ENCODE results near the gene FILIP1L. TPM values are rescaled to one million over a fixed set of nuclear protein-coding genes. Genes with fewer than 3 reads are reported as not detected.

Gene FILIP1L
- total and polyA plus RNA-seq, 2 of the 8 experiments (the other 6 are each of a cell fraction or from before 2014, with no cell fraction given): 0.06 to 0.09 TPM

- no peak for FAIRE-seq
- H3K27ac ChIP-seq (ENCODE audit: low read depth, low read length): no peak overlapping the region
- H3K4me2 ChIP-seq (ENCODE audit: insufficient read depth in 1 of 2, low read depth in 2 of 2, low read length in 2 of 2): no peak overlapping the region
- no peak overlapping the region for H3K4ac ChIP-seq (replicated peaks; ENCODE audit: insufficient read length, low read depth, low read length)
- H2AFZ ChIP-seq (ENCODE audit: low read length): no peak overlapping the region
- H3K18ac ChIP-seq (ENCODE audit: extremely low read depth, low read length): no peak overlapping the region
- H3K9me3 ChIP-seq (ENCODE audit: insufficient read depth in 2 of 2, low read depth in 1 of 2, low read length in 1 of 2): no peaks in the 10 kb centered on the region
- H3K36me3 ChIP-seq (ENCODE audit: control insufficient read depth in 2 of 4, insufficient read depth in 4 of 4, low read length in 3 of 4): no peaks in the 10 kb centered on the region
- H2BK120ac ChIP-seq (replicated peaks; ENCODE audit: low read depth, low read length): no peak overlapping the region
- H4K8ac ChIP-seq (ENCODE audit: extremely low read depth, insufficient read depth, low read length): no peak overlapping the region
- H3K4me3 ChIP-seq (ENCODE audit: extremely low read depth in 1 of 4, insufficient read depth in 2 of 4, low read depth in 3 of 4, low read length in 4 of 4): no peak overlapping the region
- H3K56ac ChIP-seq (replicated peaks; ENCODE audit: insufficient read length, low read depth, low read length): no peak overlapping the region
- H3K23ac ChIP-seq (ENCODE audit: insufficient read length): no peak overlapping the region
- H3K9ac ChIP-seq (replicated peaks in 1 of 4; ENCODE audit: extremely low read depth in 1 of 4, low read depth in 3 of 4, low read length in 3 of 4): no peak overlapping the region
- no peak for DNase-seq (ENCODE audit: low read depth in 1 of 2, low spot score in 2 of 2)
- no peak overlapping the region for H2BK12ac ChIP-seq (ENCODE audit: low read depth, low read length)
- peaks cover 0 to 5% (median 0%) of the 10 kb centered on the region in 4 experiments; a peak in 2 of 7 replicates for H3K4me1 ChIP-seq (replicated peaks in 1 of 4; ENCODE audit: control insufficient read depth in 3 of 4, insufficient read depth in 4 of 4, low read length in 3 of 4)
- no peak overlapping the region for H2BK15ac ChIP-seq (ENCODE audit: low read length)
- H3K14ac ChIP-seq (ENCODE audit: insufficient read length): no peak overlapping the region
- no peak overlapping the region for H2BK5ac ChIP-seq (ENCODE audit: low read depth, low read length)
- POLR2A ChIA-PET (ENCODE audit: partially characterized antibody): no interaction called here
- TF ChIP-seq SP1 (IDR thresholded peaks at IDR 0.05; ENCODE audit: low read depth, low read length): no peak
- 87% methylated on average over 1 of the region's 1 CpG; no CpG with 5 or more reads in 1 of the 2 experiments for WGBS, 2 experiments (ENCODE audit: extremely low coverage in 1 of 2, insufficient coverage in 1 of 2, insufficient read length in 1 of 2, insufficient replicate concordance in 2 of 2, low coverage in 1 of 2, low lambda C conversion rate in 2 of 2, missing lambda C conversion rate in 1 of 2)
- H3K23me2 ChIP-seq (ENCODE audit: low read depth, low read length): no peaks in the 10 kb centered on the region
- no peaks in the 10 kb centered on the region for H3K27me3 ChIP-seq (replicated peaks in 1 of 4; ENCODE audit: control insufficient read depth in 3 of 4, extremely low read depth in 1 of 4, insufficient read depth in 3 of 4, low read length in 3 of 4)
- H3K79me1 ChIP-seq (ENCODE audit: low read depth, low read length): no peaks in the 10 kb centered on the region
- CTCF ChIA-PET (ENCODE audit: partially characterized antibody): interaction anchor here (1.4 to 1.5 kb wide), 2 partner anchors 9 to 12 kb away, joined by 4 to 5 read pairs; no protein-coding TSS in a partner anchor
- no peaks in the 10 kb centered on the region for H4K20me1 ChIP-seq (replicated peaks in 1 of 2; ENCODE audit: control insufficient read depth in 1 of 2, insufficient read depth in 2 of 2, low read length in 2 of 2)
- H3K79me2 ChIP-seq (ENCODE audit: control insufficient read depth in 1 of 2, insufficient read depth in 2 of 2, low read length in 2 of 2): no peaks in the 10 kb centered on the region
- no peak overlapping the region for H2BK20ac ChIP-seq (ENCODE audit: low read length)
- H4K91ac ChIP-seq (replicated peaks; ENCODE audit: insufficient read length, low read length): no peak overlapping the region
- no peak overlapping the region for H2AK5ac ChIP-seq (ENCODE audit: low read depth, low read length)
- H4K5ac ChIP-seq (ENCODE audit: insufficient read length, low read depth, low read length): no peak overlapping the region
These were observed 81.1 kb downstream of the FILIP1L start for GRCh38 chr3:100033184-100033583.

All from H1 (cell line).